22Rv1 (cell line): ENCODE results near the gene PPM1F.

Experiments
- H3K27ac ChIP-seq: fragments of 450-650 bp; 2 replicates; pipeline ENCODE4 v1.5.1; 2017
- ZFX ChIP-seq: fragments of 450-650 bp; IDR thresholded peaks from 2 replicates; pipeline ENCODE4 v1.6.1; 2017; ENCODE audit warnings: antibody characterized with exemption, borderline replicate concordance
- TF ChIP-seq, protein P1 (sequence below): fragments of 450-650 bp; IDR thresholded peaks from 2 replicates; pipeline ENCODE4 v1.5.1; 2017; ENCODE audit warnings: mild to moderate bottlenecking

PPM1F gene

DNA sequence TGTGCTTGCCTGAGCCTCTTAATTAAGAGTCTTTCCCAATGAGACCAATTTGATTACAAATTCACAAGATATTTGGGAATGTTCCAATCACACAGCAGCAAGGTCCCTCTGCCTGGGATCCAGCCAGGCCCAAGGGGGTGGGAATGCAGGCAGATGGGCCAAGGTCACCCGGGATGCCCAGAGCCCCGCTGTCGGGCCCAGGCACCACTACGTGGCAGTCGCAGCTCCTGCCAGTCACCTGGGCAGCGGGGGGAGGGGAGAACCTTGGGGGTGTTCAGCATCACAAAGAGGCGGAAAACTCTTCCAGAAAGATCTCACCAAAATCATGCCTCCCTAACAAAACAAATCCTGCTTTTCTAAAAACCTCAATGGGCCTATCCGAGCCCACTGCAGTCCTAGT lies 30.9 kb downstream of the PPM1F start:
- no peak overlapping the region for H3K27ac ChIP-seq
- TF ChIP-seq, protein P1, sequence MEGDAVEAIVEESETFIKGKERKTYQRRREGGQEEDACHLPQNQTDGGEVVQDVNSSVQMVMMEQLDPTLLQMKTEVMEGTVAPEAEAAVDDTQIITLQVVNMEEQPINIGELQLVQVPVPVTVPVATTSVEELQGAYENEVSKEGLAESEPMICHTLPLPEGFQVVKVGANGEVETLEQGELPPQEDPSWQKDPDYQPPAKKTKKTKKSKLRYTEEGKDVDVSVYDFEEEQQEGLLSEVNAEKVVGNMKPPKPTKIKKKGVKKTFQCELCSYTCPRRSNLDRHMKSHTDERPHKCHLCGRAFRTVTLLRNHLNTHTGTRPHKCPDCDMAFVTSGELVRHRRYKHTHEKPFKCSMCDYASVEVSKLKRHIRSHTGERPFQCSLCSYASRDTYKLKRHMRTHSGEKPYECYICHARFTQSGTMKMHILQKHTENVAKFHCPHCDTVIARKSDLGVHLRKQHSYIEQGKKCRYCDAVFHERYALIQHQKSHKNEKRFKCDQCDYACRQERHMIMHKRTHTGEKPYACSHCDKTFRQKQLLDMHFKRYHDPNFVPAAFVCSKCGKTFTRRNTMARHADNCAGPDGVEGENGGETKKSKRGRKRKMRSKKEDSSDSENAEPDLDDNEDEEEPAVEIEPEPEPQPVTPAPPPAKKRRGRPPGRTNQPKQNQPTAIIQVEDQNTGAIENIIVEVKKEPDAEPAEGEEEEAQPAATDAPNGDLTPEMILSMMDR: no peak
- TF ChIP-seq ZFX: no peak

DNA sequence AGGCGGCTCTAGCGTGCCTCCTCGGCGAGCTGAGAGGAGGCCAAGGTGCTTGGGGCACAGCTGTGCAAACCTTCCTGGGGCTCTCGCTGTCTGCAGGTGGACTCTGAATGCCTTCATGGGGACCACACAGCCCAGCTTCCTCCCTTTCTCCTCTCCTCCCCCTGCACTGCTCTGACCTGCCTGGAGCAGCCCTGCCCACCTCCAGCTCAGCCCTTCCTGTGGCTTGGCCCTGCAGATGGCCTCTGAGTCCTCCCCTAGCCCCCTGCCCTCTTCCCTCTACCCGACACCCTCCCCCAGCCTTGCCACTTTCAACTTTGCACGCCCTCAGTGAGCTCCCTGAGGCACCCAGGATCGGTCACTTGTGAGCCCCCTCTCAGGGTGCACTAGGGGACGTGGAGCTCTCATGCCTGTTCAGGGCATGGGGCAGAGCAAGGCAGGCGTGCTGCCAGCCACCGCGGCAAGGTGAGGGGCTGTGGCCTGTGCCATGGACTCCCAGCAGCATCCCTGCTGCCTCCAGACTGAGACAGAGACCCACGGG lies 31.4 kb downstream of the PPM1F start:
- TF ChIP-seq ZFX: no peak
- TF ChIP-seq, protein P1: no peak
- H3K27ac ChIP-seq: no peak overlapping the region

DNA sequence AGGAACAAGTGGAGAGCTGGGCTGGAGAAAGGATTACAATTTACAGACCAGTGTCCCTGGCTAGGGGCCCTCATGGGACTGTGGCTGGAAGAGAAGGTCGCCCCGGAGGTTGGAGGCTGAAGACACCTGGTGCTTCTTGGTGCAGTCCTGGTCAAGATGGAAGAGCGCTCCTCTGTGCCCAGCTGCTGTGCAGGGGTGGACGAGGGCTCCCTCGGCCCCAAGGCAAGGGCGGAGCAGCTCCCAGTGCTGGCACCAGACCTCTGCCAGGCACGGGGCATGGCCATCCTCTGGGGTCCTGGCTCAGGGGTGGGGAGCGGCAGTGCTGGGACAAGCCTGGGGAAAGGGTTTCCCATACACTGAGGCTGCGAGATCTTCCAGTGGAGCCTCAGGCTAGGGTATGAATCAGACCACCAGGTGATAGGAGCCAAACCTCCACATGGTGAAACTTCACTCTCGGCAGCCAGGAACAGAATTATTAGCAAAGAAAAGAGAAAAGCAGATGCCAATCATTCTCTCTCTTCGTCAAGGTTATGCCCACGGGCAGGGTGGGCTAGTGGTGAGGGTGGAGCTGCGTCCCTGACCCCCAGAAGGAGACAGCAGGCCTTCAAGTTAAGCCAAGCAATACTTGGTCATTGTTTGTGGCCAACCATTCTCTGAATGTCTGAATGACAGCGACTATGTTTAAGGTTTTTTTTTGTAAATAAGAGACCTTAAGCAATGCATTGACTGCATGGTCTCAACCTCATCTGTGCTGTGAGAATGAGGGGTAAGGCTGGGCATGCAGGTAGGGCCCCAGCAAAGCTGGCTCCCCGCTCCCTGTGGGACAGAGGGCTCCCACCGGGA lies 32.1 kb downstream of the PPM1F start:
- no peak for TF ChIP-seq ZFX
- TF ChIP-seq, protein P1: no peak
- H3K27ac ChIP-seq: no peak overlapping the region

DNA sequence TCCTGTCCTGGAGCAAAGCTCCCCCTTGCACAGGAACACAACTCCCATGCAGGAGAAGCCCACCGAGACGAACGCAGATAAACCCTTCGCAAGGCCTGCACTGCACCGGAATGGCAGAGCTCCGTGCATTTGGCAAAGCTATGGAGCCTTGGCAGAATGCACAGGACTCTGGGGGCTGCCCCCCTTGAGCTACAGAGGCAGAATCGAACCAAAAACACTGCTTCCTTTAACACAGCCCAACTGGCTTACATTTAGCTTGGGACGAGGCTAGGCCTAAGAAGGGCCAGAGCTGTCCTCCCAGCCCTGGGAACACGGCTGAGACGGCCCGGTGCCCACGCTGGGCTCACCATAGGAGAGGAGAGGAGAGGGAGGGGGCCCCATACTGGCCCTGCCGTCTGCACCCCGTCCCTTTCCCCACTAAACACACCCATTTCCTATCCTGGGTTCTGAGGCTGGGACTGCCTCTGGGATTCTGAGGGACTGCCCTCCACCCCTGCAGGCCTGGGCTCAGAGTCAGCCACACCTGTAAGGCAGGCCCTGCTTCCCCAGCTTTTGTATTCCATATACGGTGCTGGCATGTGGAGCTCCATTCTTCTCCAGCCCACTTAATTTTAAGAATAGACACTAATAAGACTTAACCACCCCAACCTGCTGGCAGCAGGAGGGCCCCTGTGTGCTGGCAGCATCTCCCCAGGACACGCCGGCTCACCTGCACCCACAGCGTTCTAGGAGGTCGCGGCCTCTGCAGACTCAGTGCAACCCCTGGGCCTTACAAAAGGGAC lies 32.9 kb downstream of the PPM1F start:
- no peak for TF ChIP-seq ZFX
- TF ChIP-seq, protein P1: no peak
- H3K27ac ChIP-seq: no peak overlapping the region

GRCh38 chr22:21918466-21919185 lies 34.0 kb downstream of the PPM1F start:
- H3K27ac ChIP-seq: no peak overlapping the region

GRCh38 chr22:21917959-21918261 lies 34.7 kb downstream of the PPM1F start:
- no peak for TF ChIP-seq ZFX
- TF ChIP-seq, protein P1: no peak
- H3K27ac ChIP-seq: no peak overlapping the region

More at GRCh38 chr22:21918466-21919185, 34.0 kb downstream of the PPM1F start:
- no peak for TF ChIP-seq ZFX
- TF ChIP-seq, protein P1: no peak
